HG02884 (cell line): ENCODE results near the gene RALGDS.

Source experiments
- ATAC-seq: cut with Tn5 transposase; IDR thresholded peaks from one replicate; pipeline ENCODE4 v1.9.1; 2021; ENCODE audit warnings: mild to moderate bottlenecking, moderate library complexity; ENCODE audit not compliant: unreplicated experiment

RALGDS gene

GRCh38 chr9:133120501-133121197, 391 bp downstream of the RALGDS start:
- peak; percentile 18 for ATAC-seq

GRCh38 chr9:133119846-133120500, 1.1 kb downstream of the RALGDS start:
- no peak for ATAC-seq

GRCh38 chr9:133119103-133119845, 1.8 kb downstream of the RALGDS start:
- no peak for ATAC-seq

GRCh38 chr9:133118568-133118967, 2.5 kb downstream of the RALGDS start:
- ATAC-seq = no peak

GRCh38 chr9:133118179-133118520, 2.9 kb downstream of the RALGDS start:
- no peak for ATAC-seq

GRCh38 chr9:133117271-133118178, 3.5 kb downstream of the RALGDS start:
- ATAC-seq = no peak

- ATAC-seq = no peak
Observed at GRCh38 chr9:133116346-133117231, 4.5 kb downstream of the RALGDS start.

- peak; percentile 76 for ATAC-seq
Observed at GRCh38 chr9:133115604-133116345, 5.3 kb downstream of the RALGDS start.

GRCh38 chr9:133114886-133115603, 6.0 kb downstream of the RALGDS start:
- ATAC-seq = peak; percentile 12

GRCh38 chr9:133113949-133114885, 6.8 kb downstream of the RALGDS start:
- ATAC-seq = no peak

- no peak for ATAC-seq
Observed at GRCh38 chr9:133113163-133113948, 7.7 kb downstream of the RALGDS start.

- ATAC-seq = no peak
Observed at GRCh38 chr9:133112663-133113026, 8.4 kb downstream of the RALGDS start.

- ATAC-seq = no peak
Observed at GRCh38 chr9:133111808-133112662, 9.0 kb downstream of the RALGDS start.

GRCh38 chr9:133109931-133110650, 10.9 kb downstream of the RALGDS start:
- no peak for ATAC-seq
